Activated T-helper 9 cell treated with anti-CD3 and anti-CD28 coated beads, Interleukin-2, amount 50 U/mL, for 16 hours (primary cell): ENCODE results near the gene CDC42BPA.
"Not testable (repeated sequence)": the region's sequence is repeated elsewhere in the genome, so short reads cannot be mapped to it uniquely, and the experiment has no call there.

Source experiments
- DNase-seq: peaks from one replicate; pipeline ENCODE4 v3.0.0-alpha.2; 2020; ENCODE audit warnings: low read depth

The CDC42BPA gene

GRCh38 chr1:227305894-227306626 lies 12.2 kb downstream of the CDC42BPA start:
- DNase-seq = no peak

GRCh38 chr1:227304665-227305064 lies 13.6 kb downstream of the CDC42BPA start:
- no peak for DNase-seq

GRCh38 chr1:227303662-227304061 lies 14.6 kb downstream of the CDC42BPA start:
- DNase-seq = no peak

- DNase-seq = no peak
Measured at GRCh38 chr1:227300682-227301081, 17.6 kb downstream of the CDC42BPA start.

GRCh38 chr1:227299688-227300087 lies 18.6 kb downstream of the CDC42BPA start:
- no peak for DNase-seq

- no peak for DNase-seq
Measured at GRCh38 chr1:227299241-227299627, 19.1 kb downstream of the CDC42BPA start.

GRCh38 chr1:227298512-227299240 lies 19.6 kb downstream of the CDC42BPA start:
- no peak for DNase-seq

- DNase-seq = no peak
Measured at GRCh38 chr1:227297073-227297793, 21.1 kb downstream of the CDC42BPA start.

- no peak for DNase-seq
Measured at GRCh38 chr1:227295609-227296008, 22.7 kb downstream of the CDC42BPA start.

- no peak for DNase-seq
Measured at GRCh38 chr1:227285745-227286144, 32.5 kb downstream of the CDC42BPA start.

- DNase-seq = no peak
Measured at GRCh38 chr1:227281371-227281770, 36.9 kb downstream of the CDC42BPA start.

GRCh38 chr1:227280836-227281235 lies 37.5 kb downstream of the CDC42BPA start:
- DNase-seq = no peak

GRCh38 chr1:227276156-227276693 lies 42.1 kb downstream of the CDC42BPA start:
- not testable (repeated sequence) for DNase-seq

- DNase-seq = no peak
Measured at GRCh38 chr1:227273557-227273956, 44.7 kb downstream of the CDC42BPA start.

GRCh38 chr1:227272428-227272827 lies 45.9 kb downstream of the CDC42BPA start:
- no peak for DNase-seq

- no peak for DNase-seq
Measured at GRCh38 chr1:227270554-227270953, 47.7 kb downstream of the CDC42BPA start.

GRCh38 chr1:227268943-227269342 lies 49.3 kb downstream of the CDC42BPA start:
- DNase-seq = no peak

GRCh38 chr1:227265891-227266290 lies 52.4 kb downstream of the CDC42BPA start:
- no peak for DNase-seq

GRCh38 chr1:227263869-227264268 lies 54.4 kb downstream of the CDC42BPA start:
- no peak for DNase-seq

GRCh38 chr1:227261501-227261900 lies 56.8 kb downstream of the CDC42BPA start:
- DNase-seq = no peak

- DNase-seq = no peak
Measured at GRCh38 chr1:227260433-227260832, 57.9 kb downstream of the CDC42BPA start.

GRCh38 chr1:227257964-227258363 lies 60.3 kb downstream of the CDC42BPA start:
- no peak for DNase-seq
